GM23338 (cell line): Measurements from ENCODE around the gene FAM229B. TPM values are rescaled to one million over a fixed set of nuclear protein-coding genes. Genes with fewer than 3 reads are reported as not detected.

Experiments
- ATAC-seq: fragments of 200-7000 bp; cut with Tn5 transposase; 3 replicates; pipeline ENCODE4 v1.9.1; 2020
- DNase-seq: peaks from one replicate; pipeline ENCODE4 v3.0.0-alpha.2; 2015; ENCODE audit warnings: low spot score
- H2AFZ ChIP-seq: fragments of 200-600 bp; sonication (generic); 2 replicates; pipeline ENCODE4 v1.8.0; 2016; ENCODE audit warnings: antibody characterized with exemption, mild to moderate bottlenecking, moderate library complexity
- H3F3A ChIP-seq: fragments of 200-600 bp; sonication (generic); replicated peaks from 2 replicates; pipeline ENCODE4 v1.8.0; 2017; ENCODE audit warnings: antibody characterized with exemption, mixed run types, low read depth
- H3K27ac ChIP-seq: fragments of 200-600 bp; sonication (generic); 2 replicates; pipeline ENCODE4 v1.6.1; 2016; ENCODE audit warnings: low read depth
- H3K27me3 ChIP-seq: fragments of 200-600 bp; sonication (generic); 2 replicates; pipeline ENCODE4 v1.8.0; 2016; ENCODE audit warnings: mild to moderate bottlenecking, mixed run types, moderate library complexity; ENCODE audit not compliant: insufficient read depth
- H3K36me3 ChIP-seq: fragments of 200-600 bp; sonication (generic); 2 replicates; pipeline ENCODE4 v1.8.0; 2016; ENCODE audit warnings: mild to moderate bottlenecking; ENCODE audit not compliant: insufficient read depth
- H3K4me1 ChIP-seq: fragments of 200-600 bp; sonication (generic); 2 replicates; pipeline ENCODE4 v1.8.0; 2016; ENCODE audit warnings: mild to moderate bottlenecking, moderate library complexity; ENCODE audit not compliant: insufficient read depth
- H3K4me2 ChIP-seq: fragments of 200-600 bp; sonication (generic); 2 replicates; pipeline ENCODE4 v1.7.1; 2017; ENCODE audit warnings: mixed run types
- H3K4me3 ChIP-seq: fragments of 200-600 bp; sonication (generic); 2 replicates; pipeline ENCODE4 v1.6.1; 2016; ENCODE audit warnings: mixed run types
- H3K79me2 ChIP-seq: fragments of 200-600 bp; sonication (generic); replicated peaks from 2 replicates; pipeline ENCODE4 v1.8.0; 2017; ENCODE audit warnings: mild to moderate bottlenecking; ENCODE audit not compliant: insufficient read depth
- H3K9me2 ChIP-seq: fragments of 200-600 bp; sonication (generic); 2 replicates; pipeline ENCODE4 v1.8.0; 2017; ENCODE audit not compliant: insufficient read depth
- H4K20me1 ChIP-seq: fragments of 200-600 bp; sonication (generic); replicated peaks from 2 replicates; pipeline ENCODE4 v1.8.0; 2017; ENCODE audit warnings: mild to moderate bottlenecking; ENCODE audit not compliant: insufficient read depth
- H3K27ac Mint-ChIP-seq: 2 replicates; pipeline ENCODE4 v1.8.0; 2020; ENCODE audit warnings: inconsistent platforms, mild to moderate bottlenecking, moderate library complexity, mixed read lengths
- H3K27me3 Mint-ChIP-seq: 3 replicates; pipeline ENCODE4 v1.8.0; 2022; ENCODE audit warnings: low read depth, mild to moderate bottlenecking, moderate library complexity, mixed read lengths, inconsistent platforms; ENCODE audit not compliant: insufficient read depth, poor library complexity
- H3K36me3 Mint-ChIP-seq: 3 replicates; pipeline ENCODE4 v1.8.0; 2021; ENCODE audit warnings: low read depth, mild to moderate bottlenecking, inconsistent platforms, moderate library complexity, mixed read lengths
- H3K4me1 Mint-ChIP-seq: 3 replicates; pipeline ENCODE4 v1.8.0; 2020; ENCODE audit warnings: mild to moderate bottlenecking, inconsistent platforms, mixed read lengths
- H3K4me3 Mint-ChIP-seq: 3 replicates; pipeline ENCODE4 v1.8.0; 2021; ENCODE audit warnings: moderate library complexity, mild to moderate bottlenecking, inconsistent platforms, mixed read lengths
- H3K9me3 Mint-ChIP-seq: 3 replicates; pipeline ENCODE4 v1.8.0; 2020; ENCODE audit warnings: moderate library complexity, mild to moderate bottlenecking, inconsistent platforms, mixed read lengths
- CREB1 ChIP-seq: fragments of 250-450 bp; sonication (Bioruptor Pico); IDR thresholded peaks from 2 replicates; pipeline ENCODE4 v1.5.0; 2020; ENCODE audit warnings: low read depth, mild to moderate bottlenecking, moderate library complexity
- EZH2 ChIP-seq: fragments of 200-600 bp; sonication (generic); IDR thresholded peaks from one replicate; pipeline ENCODE4 v1.8.0; 2017; ENCODE audit warnings: antibody characterized with exemption, mild to moderate bottlenecking, low read depth; ENCODE audit not compliant: unreplicated experiment
- EZH2phosphoT487 ChIP-seq: fragments of 200-600 bp; sonication (generic); IDR thresholded peaks from one replicate; pipeline ENCODE4 v1.8.1; 2018; ENCODE audit warnings: antibody characterized with exemption; ENCODE audit not compliant: unreplicated experiment
- JUNB ChIP-seq: IDR thresholded peaks from one replicate; pipeline ENCODE4 v1.6.1; 2016; ENCODE audit warnings: antibody characterized with exemption; ENCODE audit not compliant: unreplicated experiment
- NANOG ChIP-seq: IDR thresholded peaks from 2 replicates; pipeline ENCODE4 v1.6.1; 2016; ENCODE audit warnings: antibody characterized with exemption, borderline replicate concordance
- POLR2AphosphoS5 ChIP-seq: IDR thresholded peaks from 2 replicates; pipeline ENCODE4 v1.6.1; 2016; ENCODE audit warnings: antibody characterized with exemption, low read depth
- STAT1 ChIP-seq: IDR thresholded peaks from one replicate; pipeline ENCODE4 v1.6.1; 2016; ENCODE audit warnings: antibody characterized with exemption; ENCODE audit not compliant: unreplicated experiment
- ZNF114 ChIP-seq: fragments of 250-450 bp; sonication (Bioruptor Pico); IDR thresholded peaks from 2 replicates; pipeline ENCODE4 v1.5.0; 2020; ENCODE audit warnings: mild to moderate bottlenecking, moderate library complexity
- ZNF331 ChIP-seq: fragments of 250-450 bp; sonication (Bioruptor Pico); IDR thresholded peaks from 2 replicates; pipeline ENCODE4 v1.5.0; 2020; ENCODE audit warnings: low read depth, mild to moderate bottlenecking, moderate library complexity
- long read RNA-seq: library from polyadenylated mRNA; unstranded; transcript quantifications from one replicate; pipeline ENCODE4 v2.0.0, GENCODE V29; 2020; ENCODE audit not compliant: unreplicated experiment
- polyA plus RNA-seq: library from polyadenylated mRNA; unstranded; fragments of >200 nt; fragmentation: Nextera tagmentation; extraction: Ambion mirVana; gene quantifications from 2 replicates; pipeline ENCODE4 v1.2.1, GENCODE V29; 2016
- total RNA-seq: library from RNA; depleted of rRNA; stranded (reverse); fragments of >200 nt; shearing (Covaris generic); gene quantifications from 2 replicates; pipeline ENCODE4 v1.2.3, GENCODE V29; 2014; rRNA removed
- TF ChIP-seq, protein P1 (sequence below): IDR thresholded peaks from 2 replicates; pipeline ENCODE4 v1.6.1; 2016; ENCODE audit warnings: antibody characterized with exemption
- TF ChIP-seq, protein P2 (sequence below), 2 experiments: fragments of 200-600 bp in 1 of 2; sonication (generic) in 1 of 2; conservative IDR thresholded peaks; 2 replicates each; pipeline versions ENCODE4 v1.5.1 to v1.6.1; 2016 to 2017; ENCODE audit warnings: antibody characterized with exemption in 2 of 2, low read depth in 2 of 2, mild to moderate bottlenecking in 2 of 2, moderate library complexity in 1 of 2
- TF ChIP-seq, protein P3 (sequence below): IDR thresholded peaks from one replicate; pipeline ENCODE4 v1.6.1; 2018; ENCODE audit warnings: antibody characterized with exemption; ENCODE audit not compliant: unreplicated experiment

FAM229B gene, protein sequence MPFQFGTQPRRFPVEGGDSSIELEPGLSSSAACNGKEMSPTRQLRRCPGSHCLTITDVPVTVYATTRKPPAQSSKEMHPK
- total RNA-seq, result 4.4 and 4.7 TPM in 2 replicates
- 26.3 and 32.9 TPM in 2 replicates for polyA plus RNA-seq
- long read RNA-seq, transcript FAM229B-201 (4 exons, 2,543 nt), result major isoform, 23 of 26 reads
- long read RNA-seq, partial matches to known transcripts, result 0 of 26 reads
- long read RNA-seq, other reads (novel, unspliced or antisense), result 3 of 26 reads

DNA sequence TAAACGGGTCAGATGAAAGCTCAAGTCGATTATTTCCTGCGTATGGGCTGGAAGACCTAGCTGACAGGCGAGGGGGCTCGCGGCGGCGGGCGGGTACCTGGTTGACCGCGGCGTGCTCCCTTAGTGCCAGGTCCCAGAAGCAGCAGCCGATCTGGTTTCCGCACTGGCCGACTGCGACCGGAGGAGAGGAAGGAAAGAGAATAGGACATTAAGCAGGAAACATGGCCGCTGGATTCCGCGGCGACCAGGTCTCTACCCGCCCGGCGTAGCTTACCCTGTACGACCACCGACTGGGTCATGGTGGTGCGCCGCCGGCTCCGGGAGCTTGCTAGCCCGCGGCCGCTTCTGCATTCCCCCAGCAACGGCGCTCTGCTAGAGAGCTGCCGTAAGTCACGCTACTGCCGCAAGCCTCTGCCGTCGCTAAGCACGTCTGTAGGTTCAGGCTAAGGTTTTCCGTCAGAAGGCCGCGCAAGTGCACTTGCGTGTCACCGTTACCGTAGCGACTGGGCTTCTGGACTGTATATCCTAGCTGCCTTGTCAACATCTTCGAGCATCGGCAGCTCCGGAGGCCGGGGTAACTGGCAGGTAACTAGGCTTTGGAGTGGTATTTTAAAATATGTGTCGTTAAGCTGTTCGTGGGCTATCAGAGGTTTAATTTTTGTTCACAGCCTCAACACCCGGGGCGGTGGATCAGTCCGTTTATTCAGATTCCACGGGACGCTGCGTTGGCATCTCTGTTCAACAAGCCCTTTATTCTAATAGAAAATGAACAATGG, at the start of gene FAM229B, which contains the start of gene TUBE1:
Gene FAM229B, plus strand, starts transcription at position 456 of the 776 bp plus-strand sequence. CDS start 11,693 bp downstream, outside the sequence.
Gene TUBE1, minus strand, starts transcription at position 347 of the 776 bp plus-strand sequence. Its CDS starts 48 bp downstream, at position 299.
- Mint-ChIP-seq H3K27me3 (no peaks in the 10 kb centered on the region), H3K36me3 (peaks cover 12% of the 10 kb centered on the region; the same call in 2 of the 3 replicates), H3K27ac (no peak within 1 kb of the TSS), H3K4me1 (peaks cover 2% of the 10 kb centered on the region; the same call in 1 of the 3 replicates), H3K9me3 (no peaks in the 10 kb centered on the region), H3K4me3 (no peak within 1 kb of the TSS)
- H3K4me2 ChIP-seq, result peak within 1 kb of the TSS; percentile 79
- H3F3A ChIP-seq, result no peaks in the 10 kb centered on the region
- 0 out of 2 replicates have a peak, but pooled peaks cover 6% of the 10 kb centered on the region for H3K4me1 ChIP-seq
- no peaks in the 10 kb centered on the region for H3K27me3 ChIP-seq
- H3K27ac ChIP-seq, result 0 out of 2 replicates have a peak within 1 kb of the TSS, but pooled peaks have one; percentile 8
- no peaks in the 10 kb centered on the region for H3K79me2 ChIP-seq
- peak within 1 kb of the TSS; percentile 80 for H2AFZ ChIP-seq
- peak within 1 kb of the TSS; percentile 65 for H3K4me3 ChIP-seq
- H3K9me2 ChIP-seq, result no peaks in the 10 kb centered on the region
- peak; percentile 98 for DNase-seq
- peak; percentile 98 for ATAC-seq
- H4K20me1 ChIP-seq, result no peaks in the 10 kb centered on the region
- no peaks in the 10 kb centered on the region for H3K36me3 ChIP-seq
- TF ChIP-seq NANOG (no peak), CREB1 (CRISPR knock-in tag) (peak; percentile 52; the same call in 1 of the 2 replicates), EZH2phosphoT487 (no peak), ZNF331 (CRISPR knock-in tag) (no peak), EZH2 (no peak), JUNB (no peak), STAT1 (no peak), POLR2AphosphoS5 (peak; percentile 86), ZNF114 (CRISPR knock-in tag) (no peak)
- TF ChIP-seq, protein P1, sequence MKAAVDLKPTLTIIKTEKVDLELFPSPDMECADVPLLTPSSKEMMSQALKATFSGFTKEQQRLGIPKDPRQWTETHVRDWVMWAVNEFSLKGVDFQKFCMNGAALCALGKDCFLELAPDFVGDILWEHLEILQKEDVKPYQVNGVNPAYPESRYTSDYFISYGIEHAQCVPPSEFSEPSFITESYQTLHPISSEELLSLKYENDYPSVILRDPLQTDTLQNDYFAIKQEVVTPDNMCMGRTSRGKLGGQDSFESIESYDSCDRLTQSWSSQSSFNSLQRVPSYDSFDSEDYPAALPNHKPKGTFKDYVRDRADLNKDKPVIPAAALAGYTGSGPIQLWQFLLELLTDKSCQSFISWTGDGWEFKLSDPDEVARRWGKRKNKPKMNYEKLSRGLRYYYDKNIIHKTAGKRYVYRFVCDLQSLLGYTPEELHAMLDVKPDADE, result no peak
- TF ChIP-seq, protein P2, sequence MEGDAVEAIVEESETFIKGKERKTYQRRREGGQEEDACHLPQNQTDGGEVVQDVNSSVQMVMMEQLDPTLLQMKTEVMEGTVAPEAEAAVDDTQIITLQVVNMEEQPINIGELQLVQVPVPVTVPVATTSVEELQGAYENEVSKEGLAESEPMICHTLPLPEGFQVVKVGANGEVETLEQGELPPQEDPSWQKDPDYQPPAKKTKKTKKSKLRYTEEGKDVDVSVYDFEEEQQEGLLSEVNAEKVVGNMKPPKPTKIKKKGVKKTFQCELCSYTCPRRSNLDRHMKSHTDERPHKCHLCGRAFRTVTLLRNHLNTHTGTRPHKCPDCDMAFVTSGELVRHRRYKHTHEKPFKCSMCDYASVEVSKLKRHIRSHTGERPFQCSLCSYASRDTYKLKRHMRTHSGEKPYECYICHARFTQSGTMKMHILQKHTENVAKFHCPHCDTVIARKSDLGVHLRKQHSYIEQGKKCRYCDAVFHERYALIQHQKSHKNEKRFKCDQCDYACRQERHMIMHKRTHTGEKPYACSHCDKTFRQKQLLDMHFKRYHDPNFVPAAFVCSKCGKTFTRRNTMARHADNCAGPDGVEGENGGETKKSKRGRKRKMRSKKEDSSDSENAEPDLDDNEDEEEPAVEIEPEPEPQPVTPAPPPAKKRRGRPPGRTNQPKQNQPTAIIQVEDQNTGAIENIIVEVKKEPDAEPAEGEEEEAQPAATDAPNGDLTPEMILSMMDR (conservative IDR thresholded peaks at IDR 0.05; ENCODE audit: low read depth in 2 of 2), result no peak
- TF ChIP-seq, protein P3, sequence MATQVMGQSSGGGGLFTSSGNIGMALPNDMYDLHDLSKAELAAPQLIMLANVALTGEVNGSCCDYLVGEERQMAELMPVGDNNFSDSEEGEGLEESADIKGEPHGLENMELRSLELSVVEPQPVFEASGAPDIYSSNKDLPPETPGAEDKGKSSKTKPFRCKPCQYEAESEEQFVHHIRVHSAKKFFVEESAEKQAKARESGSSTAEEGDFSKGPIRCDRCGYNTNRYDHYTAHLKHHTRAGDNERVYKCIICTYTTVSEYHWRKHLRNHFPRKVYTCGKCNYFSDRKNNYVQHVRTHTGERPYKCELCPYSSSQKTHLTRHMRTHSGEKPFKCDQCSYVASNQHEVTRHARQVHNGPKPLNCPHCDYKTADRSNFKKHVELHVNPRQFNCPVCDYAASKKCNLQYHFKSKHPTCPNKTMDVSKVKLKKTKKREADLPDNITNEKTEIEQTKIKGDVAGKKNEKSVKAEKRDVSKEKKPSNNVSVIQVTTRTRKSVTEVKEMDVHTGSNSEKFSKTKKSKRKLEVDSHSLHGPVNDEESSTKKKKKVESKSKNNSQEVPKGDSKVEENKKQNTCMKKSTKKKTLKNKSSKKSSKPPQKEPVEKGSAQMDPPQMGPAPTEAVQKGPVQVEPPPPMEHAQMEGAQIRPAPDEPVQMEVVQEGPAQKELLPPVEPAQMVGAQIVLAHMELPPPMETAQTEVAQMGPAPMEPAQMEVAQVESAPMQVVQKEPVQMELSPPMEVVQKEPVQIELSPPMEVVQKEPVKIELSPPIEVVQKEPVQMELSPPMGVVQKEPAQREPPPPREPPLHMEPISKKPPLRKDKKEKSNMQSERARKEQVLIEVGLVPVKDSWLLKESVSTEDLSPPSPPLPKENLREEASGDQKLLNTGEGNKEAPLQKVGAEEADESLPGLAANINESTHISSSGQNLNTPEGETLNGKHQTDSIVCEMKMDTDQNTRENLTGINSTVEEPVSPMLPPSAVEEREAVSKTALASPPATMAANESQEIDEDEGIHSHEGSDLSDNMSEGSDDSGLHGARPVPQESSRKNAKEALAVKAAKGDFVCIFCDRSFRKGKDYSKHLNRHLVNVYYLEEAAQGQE, result no peak
